K562 (cell line): ENCODE data around the gene XPC. TPM values are rescaled to one million over a fixed set of nuclear protein-coding genes. Genes with fewer than 3 reads are reported as not detected.

Experiments used
- ATAC-seq: fragments of 200-7000 bp; cut with Tn5 transposase; 3 replicates; pipeline ENCODE4 v1.9.1; 2020; ENCODE audit warnings: moderate library complexity
- BruUV-seq: library from RNA; stranded (reverse); fragments of 400-500 nt; replicated peaks from 2 replicates; lab custom pipeline; 2021; lab: Mats Ljungman, UMichigan
- CTCF ChIA-PET: fragments of 300-600 bp; formaldehyde crosslinking; extraction: SDS; loops from one replicate; lab custom pipeline; 2021; ENCODE audit warnings: low intra/inter-chr PET ratio; lab: Yijun Ruan, JAX
- POLR2A ChIA-PET: fragments of 300-600, 350-650 bp; sonication (Branson Sonifier 250); formaldehyde crosslinking; extraction: SDS; loops from one replicate; lab custom pipeline; 2021; ENCODE audit warnings: antibody characterized with exemption, inconsistent platforms; lab: Yijun Ruan, JAX
- DNase-seq, 4 experiments: peaks; one replicate each; pipeline versions ENCODE4 v3.0.0 to v3.0.0-alpha.2; 2011 to 2018; ENCODE audit warnings: low spot score in 3 of 4, mixed read lengths in 3 of 4; ENCODE audit errors: extremely low read depth in 1 of 4
- FAIRE-seq: peaks from 2 replicates; lab custom pipeline; 2011; peaks lifted over from hg19 to GRCh38; lab: Jason Lieb, UNC
- H2AFZ ChIP-seq: 2 replicates; pipeline ENCODE4 v1.6.0; 2011; ENCODE audit warnings: low read depth, low read length, control low read depth, inconsistent platforms
- H3K27ac ChIP-seq: fragments of 200-600 bp; 3 replicates; pipeline ENCODE4 v1.8.0; 2011; ENCODE audit warnings: low read depth, mild to moderate bottlenecking, control low read depth, inconsistent platforms, low read length, moderate library complexity, mixed read lengths; ENCODE audit errors: extremely low read depth
- H3K27me3 ChIP-seq, 2 experiments: fragments of 300-600 bp in 1 of 2; 2 replicates in 1 of 2; 3 replicates in 1 of 2; pipeline versions ENCODE4 v1.6.0 to v1.8.0; 2011; ENCODE audit warnings: inconsistent platforms in 2 of 2, low read length in 2 of 2, mild to moderate bottlenecking in 1 of 2, mixed read lengths in 1 of 2, moderate library complexity in 1 of 2; ENCODE audit not compliant: control insufficient read depth in 2 of 2, insufficient read depth in 2 of 2
- H3K36me3 ChIP-seq: fragments of 300-600 bp; 3 replicates; pipeline ENCODE4 v1.8.0; 2011; ENCODE audit warnings: mild to moderate bottlenecking, low read length, inconsistent platforms; ENCODE audit not compliant: control insufficient read depth, insufficient read depth
- H3K4me1 ChIP-seq, 2 experiments: fragments of 200-600 bp in 1 of 2; replicated peaks in 1 of 2; 2 replicates in 1 of 2; 3 replicates in 1 of 2; pipeline versions ENCODE4 v1.5.1 to v1.8.0; 2011; ENCODE audit warnings: inconsistent platforms in 2 of 2, low read length in 2 of 2, mild to moderate bottlenecking in 1 of 2, mixed read lengths in 1 of 2, moderate library complexity in 1 of 2; ENCODE audit not compliant: control insufficient read depth in 2 of 2, insufficient read depth in 2 of 2
- H3K4me2 ChIP-seq: 2 replicates; pipeline ENCODE4 v1.6.1; 2011; ENCODE audit warnings: low read length, control low read depth, inconsistent platforms, mixed read lengths; ENCODE audit not compliant: insufficient read depth
- H3K4me3 ChIP-seq: fragments of 200-600 bp; sonication (generic), shearing (Covaris generic); 2 replicates; pipeline ENCODE4 v1.5.1; 2016; ENCODE audit warnings: control low read depth, inconsistent platforms
- H3K79me2 ChIP-seq: fragments of 200-600 bp; 3 replicates; pipeline ENCODE4 v1.8.0; 2011; ENCODE audit warnings: low read length, inconsistent platforms; ENCODE audit not compliant: control insufficient read depth, insufficient read depth
- H3K9ac ChIP-seq, 2 experiments: 2 replicates each; pipeline versions ENCODE4 v1.6.0 to v1.6.1; 2011; ENCODE audit warnings: low read depth in 2 of 2, low read length in 2 of 2, control low read depth in 1 of 2, inconsistent platforms in 1 of 2, mild to moderate bottlenecking in 1 of 2, mixed read lengths in 1 of 2; ENCODE audit not compliant: insufficient read depth in 1 of 2
- H3K9me1 ChIP-seq: one replicate; pipeline ENCODE4 v1.6.0; 2011; ENCODE audit warnings: inconsistent platforms, mild to moderate bottlenecking, low read length, moderate library complexity; ENCODE audit not compliant: control insufficient read depth, insufficient read depth
- H3K9me3 ChIP-seq: replicated peaks from 2 replicates; pipeline ENCODE4 v1.5.1; 2011; ENCODE audit warnings: low read depth, low read length, inconsistent platforms; ENCODE audit not compliant: control insufficient read depth, insufficient read depth
- H4K20me1 ChIP-seq: replicated peaks from 2 replicates; pipeline ENCODE4 v1.6.1; 2011; ENCODE audit warnings: low read length, inconsistent platforms, mixed read lengths; ENCODE audit not compliant: control insufficient read depth, insufficient read depth
- FOXP4 ChIP-seq: sonication (generic); formaldehyde crosslinking; IDR thresholded peaks from 2 replicates; pipeline ENCODE4 v1.8.0; 2022; ENCODE audit warnings: mild to moderate bottlenecking, missing genetic modification reagents, borderline replicate concordance
- HDAC2 ChIP-seq: fragments of 450-650 bp; IDR thresholded peaks from 2 replicates; pipeline ENCODE4 v1.6.1; 2016; ENCODE audit warnings: mild to moderate bottlenecking
- MYBL2 ChIP-seq, 2 experiments: fragments of 450-650 bp in 1 of 2; sonication (generic) in 1 of 2; formaldehyde crosslinking in 1 of 2; IDR thresholded peaks; 2 replicates each; pipeline versions ENCODE4 v1.6.1 to v1.8.1; 2017 to 2022; ENCODE audit warnings: borderline replicate concordance in 1 of 2, inconsistent platforms in 1 of 2, low read depth in 1 of 2, mild to moderate bottlenecking in 1 of 2, missing genetic modification reagents in 1 of 2, moderate library complexity in 1 of 2
- NCOA4 ChIP-seq: fragments of 450-650 bp; IDR thresholded peaks from 2 replicates; pipeline ENCODE4 v1.6.1; 2018; ENCODE audit warnings: mild to moderate bottlenecking; ENCODE audit not compliant: partially characterized antibody
- NKRF ChIP-seq: fragments of 450-650 bp; IDR thresholded peaks from 2 replicates; pipeline ENCODE4 v1.6.1; 2016; ENCODE audit warnings: borderline replicate concordance
- RB1 ChIP-seq: fragments of 450-650 bp; IDR thresholded peaks from 2 replicates; pipeline ENCODE4 v1.6.1; 2017; ENCODE audit warnings: low read depth, mild to moderate bottlenecking
- ZBTB33 ChIP-seq: sonication (generic); formaldehyde crosslinking; IDR thresholded peaks from 2 replicates; pipeline ENCODE4 v1.8.1; 2023; ENCODE audit warnings: mild to moderate bottlenecking, missing genetic modification reagents
- ZNF165 ChIP-seq: fragments of 250-450 bp; sonication (Bioruptor Pico); IDR thresholded peaks from 2 replicates; pipeline ENCODE4 v1.4.0; 2020; ENCODE audit warnings: borderline replicate concordance
- ZNF23 ChIP-seq: fragments of 250-450 bp; sonication (Bioruptor Pico); IDR thresholded peaks from 2 replicates; pipeline ENCODE4 v1.4.0; 2020; ENCODE audit warnings: mild to moderate bottlenecking
- ZNF444 ChIP-seq: fragments of 250-450 bp; sonication (Bioruptor Pico); IDR thresholded peaks from 2 replicates; pipeline ENCODE4 v1.4.0; 2020; ENCODE audit warnings: mild to moderate bottlenecking, moderate library complexity
- WGBS: fragments of 100-300 bp; shearing (Covaris generic); methylation state at CpG from one replicate; pipeline ENCODE4 v1.1.6; 2016; ENCODE audit warnings: low coverage, mixed read lengths; ENCODE audit not compliant: insufficient coverage; ENCODE audit errors: missing lambda C conversion rate; 5-methylcytosine and 5-hydroxymethylcytosine counted together
- in situ Hi-C: fragments of 300-500 bp; cut with MboI; formaldehyde crosslinking; loops from 4 replicates; pipeline ENCODE4 v1.15.0; 2018; ENCODE audit warnings: inconsistent platforms, mixed read lengths
- intact Hi-C: fragments of 100-400 bp; cut with micrococcal nuclease; formaldehyde crosslinking; loops from 2 replicates; pipeline ENCODE4 v1.14.2; 2022
- polyA plus RNA-seq, 8 experiments: library from polyadenylated mRNA; depleted of rRNA in 4 of 8; stranded (reverse) in 5 of 8; unstranded in 3 of 8; fragments of >200 nt; fragmentation: Nextera tagmentation in 2 of 8; fragmentation: Illumina TruSeq in 1 of 8; extraction: Ambion mirVana in 2 of 8; extraction: Trizol in 1 of 8; gene quantifications; 2 replicates each; pipeline versions ENCODE4 v1.2.1 to v1.2.3, GENCODE V29; 2011 to 2014; ENCODE audit warnings: inconsistent platforms in 1 of 8, missing spikeins in 1 of 8
- total RNA-seq, 7 experiments: library from RNA; depleted of rRNA in 6 of 7; stranded (reverse); fragments of >200 nt in 6 of 7; fragmentation: Illumina TruSeq in 2 of 7; extraction: Trizol in 2 of 7; gene quantifications; 2 replicates each; pipeline versions ENCODE4 v1.2.1 to v1.2.3, GENCODE V29; 2011 to 2021; ENCODE audit warnings: low replicate concordance in 1 of 7

XPC gene
- total and polyA plus RNA-seq, 9 of the 15 experiments (the other 6 are each of a cell fraction or from before 2014, with no cell fraction given): 3.8 to 54.7 (median 41.3) TPM

GRCh38 chr3:14147066-14147435, 31.4 kb downstream of the XPC start:
- in situ Hi-C loops (no loop called here), intact Hi-C loops (no loop called here)
- no peak overlapping the region for H3K27ac ChIP-seq
- no peaks in the 10 kb centered on the region for H4K20me1 ChIP-seq
- peaks cover 10 to 13% of the 10 kb centered on the region in 2 experiments for H3K4me1 ChIP-seq
- H3K4me2 ChIP-seq: no peak overlapping the region
- ChIA-PET POLR2A (interaction anchor here (0.6 kb wide), 1 partner anchor 97 kb away, joined by 3 read pairs; no protein-coding TSS in a partner anchor), CTCF (no interaction called here)
- peaks cover 73% of the 10 kb centered on the region; the same call in 2 of the 3 replicates for H3K36me3 ChIP-seq
- H3K9me1 ChIP-seq: no peaks in the 10 kb centered on the region
- WGBS: 90% methylated on average over 5 of the region's 5 CpGs
- no peak for ATAC-seq
- BruUV-seq: no TSS peak
- no peak for TF ChIP-seq RB1
- TF ChIP-seq NKRF: no peak
- no peak for TF ChIP-seq ZBTB33 (CRISPR knock-in tag)
- no peak for TF ChIP-seq FOXP4
- TF ChIP-seq HDAC2: no peak
- TF ChIP-seq ZNF165 (CRISPR knock-in tag): no peak
- no peak for TF ChIP-seq ZNF444 (CRISPR knock-in tag)
- no peak for TF ChIP-seq MYBL2 (IDR thresholded peaks at IDR 0.05; ENCODE audit: low read depth)
- no peak for TF ChIP-seq MYBL2 (CRISPR knock-in tag; IDR thresholded peaks at IDR 0.05; ENCODE audit: borderline replicate concordance)
- no peak for TF ChIP-seq NCOA4
- TF ChIP-seq ZNF23: no peak
- H3K27me3 ChIP-seq: no peaks in the 10 kb centered on the region
- no peak overlapping the region for H3K9ac ChIP-seq
- no peak for FAIRE-seq
- H2AFZ ChIP-seq: no peak overlapping the region
- no peaks in the 10 kb centered on the region for H3K9me3 ChIP-seq
- no peak overlapping the region for H3K4me3 ChIP-seq
- DNase-seq: no peak
- H3K79me2 ChIP-seq: no peaks in the 10 kb centered on the region
